ENCODE data around the gene ROR2.

The ROR2 gene

DNA sequence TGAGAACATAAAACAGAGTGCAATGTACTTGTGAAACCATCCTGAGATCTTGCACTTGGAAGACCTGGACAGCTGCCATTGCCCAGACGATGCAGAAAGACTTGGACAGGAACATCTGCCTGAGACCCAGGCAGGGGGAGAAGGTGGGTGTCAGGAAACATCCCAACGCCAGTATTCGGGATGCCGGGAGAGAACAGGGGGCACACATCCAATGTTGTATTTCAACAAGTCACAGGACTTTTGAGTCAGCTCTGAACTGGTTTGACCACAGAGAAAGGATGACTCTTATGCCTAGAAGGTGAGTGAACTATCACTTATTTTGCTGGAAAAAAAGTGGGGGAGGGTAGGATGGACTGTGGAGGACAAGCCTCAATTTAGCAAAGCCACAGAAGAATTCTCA, 124.6 kb downstream of the ROR2 start:
- FAIRE-seq, result no peak
- DNase-seq (ENCODE audit: extremely low spot score, insufficient read length, low read depth), result no peak

DNA sequence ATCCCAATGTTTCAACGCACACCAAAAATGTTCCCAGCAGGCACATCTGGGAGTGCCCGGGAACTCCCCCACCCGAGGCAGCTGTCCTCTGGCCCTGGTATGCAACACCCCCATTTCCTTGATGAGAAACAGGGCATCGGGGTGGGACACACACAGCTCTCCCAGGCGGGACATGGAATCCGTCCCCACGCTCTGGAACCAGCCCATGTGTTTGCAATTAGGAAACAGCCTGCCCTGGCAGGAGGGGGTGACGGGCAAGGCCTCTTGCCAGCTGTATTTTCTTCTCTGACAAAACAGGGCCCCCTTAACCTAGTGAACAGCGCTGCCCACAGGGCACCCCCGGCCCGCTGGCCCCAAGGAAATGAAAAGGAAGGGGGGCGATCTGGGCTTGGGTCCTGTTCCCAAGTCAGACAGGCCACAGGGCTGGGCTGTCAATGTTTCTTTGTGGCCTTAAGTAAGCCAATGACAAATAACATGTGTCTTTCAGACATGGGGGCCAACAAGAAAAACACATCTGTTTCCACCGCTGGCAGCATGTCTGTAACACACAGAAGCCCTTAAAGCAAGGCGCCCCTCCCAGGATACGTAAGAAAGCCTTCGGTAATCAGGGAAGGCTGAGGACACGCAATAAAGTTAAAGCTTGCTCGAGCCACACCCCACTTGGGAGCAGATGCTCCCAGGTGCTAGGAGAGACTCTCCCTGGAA, 125.3 kb downstream of the ROR2 start:
- FAIRE-seq (no peak), DNase-seq (ENCODE audit: extremely low spot score, insufficient read length, low read depth) (no peak)

DNA sequence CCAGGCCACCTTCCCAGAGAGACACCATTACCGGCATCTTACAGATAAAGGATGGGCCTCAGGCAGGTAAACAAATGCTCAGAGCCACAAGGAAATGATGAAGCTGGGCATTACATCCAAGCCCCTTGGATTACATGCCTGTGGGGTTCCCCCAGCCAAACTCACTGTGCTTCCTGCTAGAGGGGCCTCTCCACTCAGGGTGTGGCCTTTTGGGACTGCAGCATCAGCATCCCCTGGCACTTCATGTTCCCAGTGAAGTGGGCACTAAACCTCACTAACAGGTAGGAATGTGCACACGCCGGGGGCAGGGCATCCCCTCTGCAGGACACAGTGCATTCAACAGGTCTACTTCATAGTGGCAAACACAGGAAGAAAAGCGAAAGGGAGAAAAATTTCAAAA, 125.9 kb downstream of the ROR2 start:
- DNase-seq (ENCODE audit: extremely low spot score, insufficient read length, low read depth) (no peak), FAIRE-seq (no peak)

DNA sequence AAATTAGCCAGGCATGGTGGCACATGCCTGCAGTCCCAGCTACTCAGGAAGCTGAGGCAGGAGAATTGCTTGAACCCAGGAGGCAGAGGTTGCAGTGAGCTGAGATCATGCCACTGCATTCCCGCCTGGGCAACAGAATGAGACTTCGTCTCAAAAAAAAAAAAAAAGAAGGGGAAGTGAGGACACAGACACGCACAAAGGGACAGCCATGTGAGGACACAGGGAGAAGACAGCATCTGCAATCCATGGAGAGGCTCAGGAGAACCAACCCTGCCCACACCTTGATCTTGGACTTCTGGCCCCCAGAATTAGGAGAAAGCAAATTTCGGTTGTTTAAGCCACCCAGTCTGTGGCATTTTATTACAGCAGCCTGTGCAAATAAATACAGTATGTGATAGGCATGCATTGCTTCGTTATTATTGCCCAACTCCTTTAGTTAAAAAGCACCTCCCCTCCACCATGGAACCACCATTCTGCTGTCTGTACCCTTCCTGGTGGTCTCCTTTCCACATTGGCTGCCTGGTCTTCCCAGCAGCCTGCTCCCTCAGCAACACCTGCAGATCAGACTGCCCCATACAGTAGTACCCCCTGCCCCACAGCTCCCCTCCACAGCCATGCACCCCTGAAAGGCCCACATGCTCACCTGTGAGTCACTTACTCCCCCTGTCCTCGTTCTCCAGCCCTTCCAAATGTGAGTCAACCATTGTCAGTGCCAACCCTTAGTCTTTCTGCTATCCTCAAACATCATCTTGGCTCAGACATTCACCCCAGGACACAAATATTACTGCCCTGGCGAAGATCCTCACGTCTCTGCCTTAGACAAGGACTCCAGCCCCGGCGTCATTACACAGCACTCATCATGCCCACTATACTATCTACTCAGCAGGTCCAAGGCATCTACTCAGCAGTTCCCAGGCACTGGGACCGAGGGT, 128.8 kb downstream of the ROR2 start:
- DNase-seq (ENCODE audit: extremely low spot score, insufficient read length, low read depth) (no peak), FAIRE-seq (no peak)

- DNase-seq (ENCODE audit: extremely low spot score, insufficient read length, low read depth), result no peak
- no peak for FAIRE-seq
These were observed 129.8 kb downstream of the ROR2 start for GRCh38 chr9:91820126-91820750.

DNA sequence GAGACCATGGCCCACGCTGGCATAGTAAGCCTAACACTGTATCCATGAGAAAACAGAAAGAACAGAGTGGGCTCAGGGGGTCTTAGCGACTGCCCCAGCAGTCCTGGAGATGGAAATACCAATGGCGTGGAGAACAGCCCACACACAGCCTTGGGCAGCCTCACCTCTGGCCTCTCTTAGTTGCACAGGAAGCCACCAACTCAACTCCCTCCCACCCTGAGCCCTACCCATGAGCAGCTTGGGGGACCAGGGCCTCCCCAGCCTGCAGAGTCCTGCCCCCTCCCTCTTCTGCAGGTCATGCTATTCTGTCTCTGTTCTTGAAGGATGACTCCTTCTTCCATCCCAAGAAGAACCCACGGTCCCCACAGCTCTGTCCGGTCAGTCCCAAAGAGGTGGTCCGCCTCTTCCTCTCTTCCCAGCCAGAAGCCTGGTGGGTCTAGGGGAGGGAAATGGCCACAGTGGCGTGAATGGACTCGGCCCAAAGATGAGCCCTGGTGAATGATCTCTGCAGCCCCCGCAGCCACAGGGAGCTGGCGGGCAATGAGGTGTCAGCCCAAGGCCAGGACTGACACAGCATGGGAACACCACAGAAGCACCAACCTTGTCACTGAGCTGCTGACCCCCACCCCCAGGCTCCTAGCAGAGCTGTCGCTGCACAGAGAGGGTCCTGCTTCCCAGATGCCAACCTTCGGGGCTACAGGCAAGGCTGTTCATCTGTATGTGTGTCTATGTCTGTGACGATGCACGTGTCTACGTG, 131.2 kb downstream of the ROR2 start:
- FAIRE-seq, result no peak

DNA sequence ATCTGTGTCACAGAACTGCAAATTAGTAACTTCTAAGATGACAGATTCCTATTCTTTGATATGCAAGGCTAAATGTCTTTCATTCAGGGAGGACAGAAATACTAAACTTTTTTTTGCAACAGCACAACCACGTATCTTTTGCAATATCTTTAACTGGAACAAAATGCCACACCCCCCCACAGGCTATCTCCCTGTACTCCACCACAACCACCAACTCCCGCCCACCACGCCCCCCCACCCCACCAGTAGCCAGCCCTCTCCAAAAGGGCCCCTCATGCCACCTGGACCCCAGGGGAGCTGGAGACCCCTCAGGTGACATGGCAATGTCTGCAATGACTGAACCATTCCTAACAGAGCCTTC, 131.8 kb downstream of the ROR2 start:
- FAIRE-seq, result no peak
- DNase-seq (ENCODE audit: extremely low spot score, insufficient read length, low read depth), result no peak

More for the DNA sequence above, 131.2 kb downstream of the ROR2 start:
- DNase-seq (ENCODE audit: extremely low spot score, insufficient read length, low read depth), result no peak

- FAIRE-seq (no peak), DNase-seq (ENCODE audit: extremely low spot score, insufficient read length, low read depth) (no peak)
These were observed 132.4 kb downstream of the ROR2 start for GRCh38 chr9:91817493-91818224.

DNA sequence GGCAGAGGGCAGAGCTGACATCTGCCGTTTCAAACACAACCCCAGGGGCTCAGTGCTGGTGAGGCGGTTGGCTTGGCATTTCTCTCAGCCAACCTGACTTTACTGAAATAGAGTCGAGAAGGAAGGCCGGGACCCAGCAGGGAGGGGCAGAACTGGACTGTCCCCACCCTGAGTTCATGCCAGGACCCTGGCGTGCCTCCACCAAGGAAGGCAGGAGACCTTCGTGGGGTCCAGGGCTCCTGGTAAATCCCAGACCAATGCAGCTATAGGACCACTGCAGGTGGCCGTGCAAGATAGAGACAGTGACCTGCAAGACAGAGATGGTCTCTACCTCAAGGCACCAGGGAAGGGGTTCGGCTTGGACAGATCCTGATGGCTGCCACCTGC, 132.9 kb downstream of the ROR2 start:
- FAIRE-seq (no peak), DNase-seq (ENCODE audit: extremely low spot score, insufficient read length, low read depth) (no peak)

GRCh38 chr9:91816356-91816755, 133.7 kb downstream of the ROR2 start:
- FAIRE-seq, result no peak
- no peak for DNase-seq (ENCODE audit: extremely low spot score, insufficient read length, low read depth)

GRCh38 chr9:91815896-91816295, 134.1 kb downstream of the ROR2 start:
- FAIRE-seq (no peak), DNase-seq (ENCODE audit: extremely low spot score, insufficient read length, low read depth) (no peak)

- DNase-seq (ENCODE audit: extremely low spot score, insufficient read length, low read depth), result no peak
These were observed 135.3 kb downstream of the ROR2 start for GRCh38 chr9:91814753-91815152.

DNA sequence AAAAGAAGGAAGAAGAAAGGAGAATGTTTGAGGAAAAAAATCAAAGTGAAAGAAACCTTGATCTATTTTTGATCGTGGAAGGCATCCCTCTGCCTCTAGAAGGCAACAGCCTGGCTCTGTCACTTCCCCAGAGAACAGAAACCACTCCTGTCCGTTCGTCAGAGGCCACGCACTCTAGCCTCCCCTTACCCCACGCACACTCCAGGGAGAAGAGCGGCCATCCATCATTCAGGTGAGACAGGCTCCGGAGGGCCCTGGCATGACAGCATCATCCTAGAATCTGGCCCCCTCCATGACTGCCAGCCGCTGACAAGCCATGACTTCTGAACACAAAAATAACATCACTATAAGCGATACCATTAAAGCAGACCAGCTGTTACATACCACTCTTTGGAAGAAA, 135.8 kb downstream of the ROR2 start:
- FAIRE-seq (no peak), DNase-seq (ENCODE audit: extremely low spot score, insufficient read length, low read depth) (no peak)

More at GRCh38 chr9:91814753-91815152, 135.3 kb downstream of the ROR2 start:
- no peak for FAIRE-seq

DNA sequence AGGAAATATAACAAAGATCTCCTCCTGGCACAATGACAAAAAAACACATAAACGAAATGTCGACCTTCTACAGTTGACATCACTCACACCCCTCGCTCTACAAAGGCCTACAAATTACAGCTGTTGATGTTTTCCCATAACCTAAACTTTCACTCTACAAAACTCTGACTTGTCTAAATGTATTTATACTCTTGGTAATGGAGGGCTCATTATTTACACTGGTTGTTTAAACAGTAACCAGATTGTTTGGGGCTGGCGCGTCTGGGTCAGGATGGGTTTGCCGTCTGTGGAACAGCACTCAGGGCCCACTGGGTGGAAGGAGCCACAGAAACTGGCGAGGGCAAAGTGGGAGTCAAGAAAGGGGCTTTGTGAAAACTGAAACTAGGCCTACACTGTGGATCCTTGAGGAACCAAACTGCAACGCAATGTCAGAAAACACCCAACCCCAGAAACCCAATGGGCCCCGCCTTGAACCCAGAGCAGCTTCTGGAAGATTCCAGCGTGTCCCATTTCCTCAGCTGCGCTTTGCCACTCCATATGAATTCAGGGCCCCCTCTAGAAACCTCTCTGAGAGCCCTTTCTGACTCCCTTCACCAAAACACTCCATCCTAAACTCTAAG, 136.7 kb downstream of the ROR2 start:
- FAIRE-seq, result no peak
- no peak for DNase-seq (ENCODE audit: extremely low spot score, insufficient read length, low read depth)

DNA sequence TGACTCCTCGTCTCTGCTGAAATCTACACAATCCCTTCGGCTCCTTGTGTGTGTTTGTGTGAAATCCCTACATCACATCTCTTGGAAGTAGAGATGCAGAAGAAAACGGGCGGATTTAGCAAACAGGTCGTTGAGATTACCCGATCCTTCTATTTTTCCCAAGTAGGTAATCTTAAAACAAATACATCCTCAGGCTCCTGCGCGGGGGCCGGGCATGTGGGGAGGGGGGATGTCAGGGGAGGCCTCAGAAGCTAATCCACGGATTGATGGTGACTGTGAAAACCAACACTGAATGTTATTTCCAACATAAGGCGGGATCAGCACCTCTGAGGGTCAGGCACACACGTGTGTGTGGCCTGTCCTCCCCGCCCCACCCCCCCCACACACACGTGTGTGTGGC, 137.8 kb downstream of the ROR2 start:
- no peak for DNase-seq (ENCODE audit: extremely low spot score, insufficient read length, low read depth)
- FAIRE-seq, result no peak

- FAIRE-seq, result no peak
- no peak for DNase-seq (ENCODE audit: extremely low spot score, insufficient read length, low read depth)
These were observed 138.8 kb downstream of the ROR2 start for GRCh38 chr9:91811024-91811909.

DNA sequence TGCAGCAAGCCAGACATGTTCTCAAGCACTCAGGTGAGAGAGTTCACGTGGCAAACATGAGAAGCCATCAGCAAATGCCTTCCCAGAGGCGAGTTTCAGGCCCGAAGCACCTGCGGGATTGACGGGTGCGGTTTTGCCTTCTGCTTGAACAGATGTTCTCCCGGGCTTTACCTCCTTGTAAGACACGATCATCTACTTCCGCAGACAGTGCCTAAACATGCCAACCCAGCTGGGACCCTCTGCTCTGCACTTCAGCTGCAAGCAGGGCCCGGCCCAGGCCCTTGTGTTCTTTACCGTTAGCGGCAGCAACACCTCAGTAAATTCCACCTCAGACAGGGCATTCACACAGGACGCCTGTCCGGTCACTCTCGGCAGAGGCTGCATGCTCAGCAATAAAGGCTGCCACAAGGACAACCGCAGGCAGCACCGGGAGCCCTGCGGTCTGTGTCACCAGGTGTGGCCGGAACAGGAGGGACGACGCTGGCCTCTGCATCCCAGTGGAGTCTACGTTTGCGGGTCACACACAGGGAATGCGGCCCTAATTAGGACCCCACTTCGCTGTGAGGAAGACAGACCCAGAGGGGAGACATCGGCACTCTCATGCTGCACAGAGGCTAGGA, 139.6 kb downstream of the ROR2 start:
- DNase-seq (ENCODE audit: extremely low spot score, insufficient read length, low read depth), result no peak
- FAIRE-seq, result no peak
